Measurements from ENCODE around the gene TMEM134. TPM values are rescaled to one million over a fixed set of nuclear protein-coding genes. Genes with fewer than 3 reads are reported as not detected.

TMEM134 gene
- total RNA-seq, 1 experiment from 2014 or later, result 7.4 TPM

DNA sequence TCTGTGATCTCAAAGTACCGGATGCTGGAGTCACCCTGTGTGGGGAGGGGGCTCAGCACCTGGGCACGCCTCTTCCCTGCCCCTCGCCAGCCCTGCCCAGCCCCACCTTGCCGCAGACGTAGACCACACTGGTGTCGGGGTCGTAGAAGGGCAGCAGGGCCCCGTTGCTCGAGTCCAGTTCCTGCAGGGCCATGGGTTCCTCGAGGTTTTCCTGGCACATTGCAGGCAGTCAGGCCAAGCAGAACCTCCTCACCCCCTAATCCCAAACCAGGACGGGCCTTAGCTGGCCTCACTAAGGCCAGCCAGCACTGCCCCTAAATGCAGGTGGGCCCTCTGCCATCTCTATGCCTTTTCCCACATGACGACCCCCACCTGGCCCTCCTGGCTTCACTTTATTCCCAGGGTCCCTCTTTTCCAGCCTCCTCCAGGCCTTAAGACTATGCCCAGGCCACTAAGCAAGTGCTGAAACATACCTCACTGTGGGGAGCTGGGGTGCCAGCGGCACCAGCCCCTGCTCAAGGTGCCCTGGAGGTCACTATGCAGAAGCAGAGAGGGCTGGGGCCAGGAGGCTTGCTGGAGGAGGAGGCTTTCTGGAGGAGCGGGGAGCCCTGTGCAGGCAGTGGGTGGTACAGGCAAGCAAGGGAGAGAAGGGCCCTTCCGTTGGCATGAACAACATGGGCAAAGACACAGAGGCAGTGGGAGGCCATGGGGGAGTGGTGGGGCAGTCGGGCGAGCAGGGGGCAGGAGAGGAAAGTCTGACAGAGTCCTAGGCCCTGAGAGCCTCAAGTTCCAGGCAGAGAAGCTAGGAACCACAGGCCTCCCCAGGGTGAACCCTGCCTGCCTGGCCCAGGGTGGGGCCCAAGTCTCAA, 28.6 kb downstream of the TMEM134 start:
- no peak for DNase-seq (ENCODE audit: extremely low read depth, low read depth)

DNA sequence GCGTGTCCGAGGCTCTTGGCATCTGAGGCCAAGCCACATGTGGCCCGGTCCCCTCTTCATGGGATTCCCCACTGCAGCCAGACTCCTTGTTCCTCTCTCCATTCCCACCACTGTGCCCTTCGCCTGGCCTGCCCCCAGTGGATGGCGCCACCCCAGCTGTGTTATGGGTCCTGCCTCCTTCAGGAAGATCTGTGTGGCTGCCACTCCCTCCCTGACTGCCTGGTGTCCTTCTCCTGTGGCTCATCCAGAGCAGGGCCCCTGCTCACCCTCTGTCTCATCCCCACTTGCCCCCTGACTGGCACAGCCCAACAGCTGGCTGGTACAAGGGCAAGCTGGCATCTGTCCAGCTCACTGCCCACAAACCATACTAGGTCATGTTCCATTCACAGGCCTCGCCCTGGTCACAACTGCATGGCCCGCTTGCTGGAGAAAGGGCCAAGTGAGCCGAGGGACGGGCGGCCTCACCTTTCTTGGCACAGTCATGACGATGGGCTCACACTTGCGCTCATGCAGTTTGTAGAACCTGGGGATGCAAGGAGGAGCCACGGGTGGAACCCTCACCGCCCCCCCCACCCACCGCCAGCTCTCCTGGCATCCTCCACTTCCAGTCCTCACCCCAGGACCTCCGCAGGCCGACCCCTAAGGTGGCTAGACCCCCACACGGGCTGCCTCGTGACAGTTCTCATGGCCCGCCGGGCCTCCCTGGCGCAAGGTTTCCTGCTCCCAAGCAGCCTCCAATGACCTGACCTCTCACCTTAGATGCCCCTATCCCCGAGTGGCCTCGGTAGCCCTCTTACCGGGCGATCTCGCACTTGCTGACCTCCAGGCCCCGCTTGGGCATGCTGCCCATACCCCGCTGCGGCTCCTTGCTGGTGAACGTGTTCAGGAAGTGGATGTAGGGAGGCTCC, 29.5 kb downstream of the TMEM134 start:
- no peak for DNase-seq (ENCODE audit: extremely low read depth, low read depth)

GRCh38 chr11:67438158-67438902, 30.7 kb downstream of the TMEM134 start:
- DNase-seq (ENCODE audit: extremely low read depth, low read depth), result no peak

GRCh38 chr11:67437809-67438157, 31.3 kb downstream of the TMEM134 start:
- DNase-seq (ENCODE audit: extremely low read depth, low read depth), result no peak

DNA sequence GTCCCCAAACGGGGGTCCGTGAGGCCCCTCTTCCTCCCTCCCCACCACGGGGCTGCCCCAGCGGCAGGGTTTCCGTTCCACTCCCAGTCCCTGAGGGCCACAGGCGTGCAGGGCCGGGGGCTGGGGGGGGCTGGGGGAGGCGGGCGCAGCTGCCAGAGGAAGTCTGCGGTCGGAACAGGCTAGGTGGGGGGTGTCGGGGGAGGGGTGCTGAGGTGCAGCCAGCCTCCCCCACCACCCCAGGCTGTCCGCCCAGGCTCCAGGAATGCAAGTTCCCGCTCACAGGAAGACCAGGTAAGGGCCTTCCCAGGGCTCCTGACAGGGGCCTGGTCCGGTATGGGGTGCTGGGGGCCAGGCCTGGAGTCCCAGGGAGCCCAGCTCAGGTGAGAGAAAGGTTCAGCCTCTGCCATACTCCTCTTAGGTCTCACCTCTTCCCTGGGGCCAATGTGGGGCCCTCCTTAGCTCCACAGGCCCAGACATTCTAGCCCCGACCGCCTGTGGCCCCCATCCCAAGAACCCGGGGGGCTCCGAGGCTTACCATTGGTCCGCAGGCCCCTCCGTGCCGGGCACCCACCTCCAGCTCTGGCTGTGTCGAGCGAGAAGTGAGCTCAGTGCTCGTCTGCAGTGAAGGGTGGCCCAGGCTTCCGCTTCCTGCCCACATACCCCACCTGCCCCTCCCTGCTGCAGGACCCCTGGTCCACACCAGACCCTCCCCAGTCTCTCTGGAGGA, 31.8 kb downstream of the TMEM134 start, which contains the start of gene PTPRCAP:
PTPRCAP (minus strand) TSS at position 601 of the 727 bp plus-strand sequence; CDS start at position 538, 63 bp downstream.
- no peak for DNase-seq (ENCODE audit: extremely low read depth, low read depth)

DNA sequence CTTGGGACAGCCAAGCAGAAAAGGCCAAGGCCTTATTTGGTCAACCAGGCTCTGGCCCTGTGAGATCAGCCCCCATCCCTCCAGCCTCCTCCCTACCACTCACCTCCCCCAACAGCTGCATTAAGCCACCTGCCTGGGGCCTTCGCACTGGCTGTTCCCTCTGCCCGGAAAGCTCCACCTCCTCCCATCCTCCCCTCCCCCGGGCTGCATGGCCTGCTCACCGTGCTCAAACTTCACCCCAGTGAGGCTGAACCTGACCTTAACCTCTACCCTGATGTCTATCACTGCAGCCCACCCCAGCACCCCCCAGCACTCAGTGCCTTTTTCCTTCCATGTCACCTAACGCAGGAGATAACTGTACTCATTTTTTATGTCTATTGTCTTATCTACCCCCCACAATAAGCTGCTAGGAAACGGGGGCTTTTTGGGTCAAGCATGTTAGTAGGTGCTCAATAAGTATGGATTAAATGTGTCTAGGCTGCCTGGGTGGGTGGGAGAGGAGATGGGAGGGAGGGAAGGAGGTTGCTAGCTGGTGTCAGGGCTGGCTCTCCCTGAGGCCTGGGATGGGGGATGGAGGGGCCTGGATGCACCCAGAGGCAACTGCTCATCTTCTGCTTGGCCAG, 32.5 kb downstream of the TMEM134 start:
- DNase-seq (ENCODE audit: extremely low read depth, low read depth), result no peak

GRCh38 chr11:67435727-67436458, 33.2 kb downstream of the TMEM134 start:
- DNase-seq (ENCODE audit: extremely low read depth, low read depth), result no peak

GRCh38 chr11:67435031-67435726, 33.9 kb downstream of the TMEM134 start:
- DNase-seq (ENCODE audit: extremely low read depth, low read depth), result no peak

GRCh38 chr11:67434395-67434881, 34.6 kb downstream of the TMEM134 start:
- DNase-seq (ENCODE audit: extremely low read depth, low read depth), result no peak

DNA sequence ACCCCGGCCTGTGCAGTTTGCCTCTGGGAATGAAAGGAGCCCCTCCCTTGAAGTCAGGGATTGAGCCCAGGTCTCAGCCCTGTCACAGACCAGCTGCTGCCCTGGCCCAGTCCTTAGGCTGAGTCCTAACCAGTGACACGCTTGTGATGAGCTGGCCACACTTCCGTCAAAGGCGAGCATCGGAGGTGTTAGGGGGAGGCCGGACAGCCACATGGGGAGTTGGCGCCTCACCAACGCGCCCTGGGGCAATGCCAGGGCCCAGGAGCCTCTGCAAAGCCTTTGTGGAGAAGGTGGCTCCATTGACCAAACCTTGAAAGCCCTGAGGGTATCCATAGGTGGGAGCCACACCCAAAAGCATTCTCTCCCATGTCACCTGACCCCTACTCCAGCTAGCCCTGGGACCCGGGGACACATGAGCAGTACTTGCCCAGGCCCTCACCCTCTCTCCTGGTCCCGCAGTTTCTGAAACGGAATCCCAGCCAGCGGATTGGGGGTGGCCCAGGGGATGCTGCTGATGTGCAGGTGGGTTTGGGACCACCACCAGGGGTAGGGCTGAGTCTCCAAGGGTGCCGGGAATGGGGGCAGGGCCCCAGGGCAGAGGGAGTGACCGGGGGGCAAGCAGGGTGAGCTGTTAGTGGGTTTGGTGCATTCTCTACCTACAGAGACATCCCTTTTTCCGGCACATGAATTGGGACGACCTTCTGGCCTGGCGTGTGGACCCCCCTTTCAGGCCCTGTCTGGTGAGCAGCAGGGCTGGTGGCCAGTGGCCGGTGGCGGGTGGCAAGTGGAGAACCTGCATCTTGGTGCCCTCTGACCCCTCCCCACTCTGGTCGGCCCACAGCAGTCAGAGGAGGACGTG, 35.3 kb downstream of the TMEM134 start:
- no peak for DNase-seq (ENCODE audit: extremely low read depth, low read depth)

DNA sequence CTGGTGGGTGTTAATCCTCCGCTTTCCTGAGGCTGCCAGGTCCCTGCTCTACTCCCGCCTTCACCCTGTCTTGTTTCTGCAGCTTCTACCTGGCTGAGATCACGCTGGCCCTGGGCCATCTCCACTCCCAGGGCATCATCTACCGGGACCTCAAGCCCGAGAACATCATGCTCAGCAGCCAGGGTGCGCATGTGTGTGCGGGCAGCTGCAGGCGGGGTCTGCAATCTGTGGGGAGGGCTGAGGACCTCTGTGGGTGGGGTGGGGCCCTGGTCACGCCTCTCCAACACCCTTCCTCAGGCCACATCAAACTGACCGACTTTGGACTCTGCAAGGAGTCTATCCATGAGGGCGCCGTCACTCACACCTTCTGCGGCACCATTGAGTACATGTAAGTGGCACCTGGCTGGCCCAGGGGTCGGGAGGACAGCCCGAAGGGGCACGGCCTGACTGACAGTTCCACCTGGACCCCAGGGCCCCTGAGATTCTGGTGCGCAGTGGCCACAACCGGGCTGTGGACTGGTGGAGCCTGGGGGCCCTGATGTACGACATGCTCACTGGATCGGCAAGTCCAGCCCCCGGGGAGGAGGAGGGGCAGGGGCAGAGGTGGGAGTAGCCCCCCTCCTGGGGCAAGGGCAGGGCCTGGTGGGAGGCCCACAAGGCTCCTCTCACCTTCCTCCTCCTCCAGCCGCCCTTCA, 36.2 kb downstream of the TMEM134 start:
- no peak for DNase-seq (ENCODE audit: extremely low read depth, low read depth)

DNA sequence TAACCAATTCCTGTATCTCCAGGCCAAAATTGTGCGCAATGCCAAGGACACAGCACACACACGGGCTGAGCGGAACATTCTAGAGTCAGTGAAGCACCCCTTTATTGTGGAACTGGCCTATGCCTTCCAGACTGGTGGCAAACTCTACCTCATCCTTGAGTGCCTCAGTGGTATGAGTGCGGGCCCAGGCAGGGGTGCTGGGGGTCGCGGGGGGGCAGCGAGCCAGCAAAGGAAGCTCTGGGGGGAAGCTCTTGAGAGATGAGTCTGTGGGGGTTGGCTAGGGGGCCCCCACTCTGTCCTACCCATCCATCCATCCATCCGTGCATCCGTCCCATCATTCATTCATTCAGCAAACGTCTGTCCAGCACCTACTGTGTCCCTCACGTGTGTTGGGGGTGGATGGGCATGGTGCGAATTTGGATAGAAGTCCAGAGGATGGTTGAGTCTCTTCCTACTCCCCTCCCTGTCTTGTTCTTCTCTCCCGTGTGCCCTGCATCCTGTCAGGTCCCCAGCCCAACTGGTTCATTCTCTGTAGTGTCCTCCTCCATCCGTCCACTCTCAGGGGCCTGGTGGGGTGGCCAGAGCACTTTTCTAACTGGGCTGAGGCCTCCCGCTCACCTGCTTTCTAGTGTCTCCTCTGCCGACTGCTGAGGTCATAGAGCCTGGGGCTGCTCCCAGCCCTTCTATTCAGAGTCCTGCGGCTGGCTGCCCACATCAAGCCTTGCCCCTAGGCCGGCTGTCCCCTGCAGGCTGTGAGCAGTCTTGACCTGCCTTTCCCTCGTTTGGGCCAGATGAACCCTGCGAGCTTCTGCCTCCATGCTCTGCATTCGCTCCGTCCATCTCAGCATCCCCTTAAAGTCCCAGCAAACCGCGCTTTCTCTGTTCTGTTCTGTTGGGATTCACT, 37.5 kb downstream of the TMEM134 start:
- no peak for DNase-seq (ENCODE audit: extremely low read depth, low read depth)

- DNase-seq (ENCODE audit: extremely low read depth, low read depth), result no peak
Observed at GRCh38 chr11:67429722-67430121, 39.3 kb downstream of the TMEM134 start.

DNA sequence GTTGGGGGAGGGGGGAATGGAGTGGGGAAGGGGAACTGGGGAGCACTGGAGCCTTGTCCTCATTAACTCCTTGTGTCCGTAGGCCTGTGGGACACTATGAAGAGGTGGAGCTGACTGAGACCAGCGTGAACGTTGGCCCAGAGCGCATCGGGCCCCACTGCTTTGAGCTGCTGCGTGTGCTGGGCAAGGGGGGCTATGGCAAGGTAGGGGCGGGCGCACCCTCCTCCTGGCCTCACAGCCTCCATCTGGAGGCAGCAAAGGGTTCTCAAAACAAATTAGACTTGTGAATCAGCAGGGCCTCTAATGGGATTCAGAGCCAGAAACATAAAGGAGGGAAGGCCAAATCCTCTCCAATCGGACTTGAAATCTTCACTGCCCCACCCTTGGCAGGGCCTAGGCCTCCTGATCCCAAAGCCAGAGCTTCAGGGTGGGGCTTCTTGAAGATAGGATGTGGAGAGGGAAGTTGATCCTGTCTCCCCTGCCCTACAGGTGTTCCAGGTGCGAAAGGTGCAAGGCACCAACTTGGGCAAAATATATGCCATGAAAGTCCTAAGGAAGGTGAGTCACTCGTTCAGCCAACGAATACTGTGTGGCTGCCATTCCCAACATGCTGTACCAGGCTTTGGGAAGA, 39.9 kb downstream of the TMEM134 start:
- no peak for DNase-seq (ENCODE audit: extremely low read depth, low read depth)
